K562 (cell line): Measurements from ENCODE around the gene LUC7L. TPM values are rescaled to one million over a fixed set of nuclear protein-coding genes. Genes with fewer than 3 reads are reported as not detected.
A peak's percentile ranks its signal among the peaks of the same experiment; 100 is the strongest.

ENCODE experiments used
- ARID2 ChIP-seq: fragments of 450-650 bp; IDR thresholded peaks from 2 replicates; pipeline ENCODE4 v1.6.1; 2017; ENCODE audit warnings: antibody characterized with exemption, mild to moderate bottlenecking
- C11orf30 ChIP-seq: fragments of 450-650 bp; IDR thresholded peaks from 2 replicates; pipeline ENCODE4 v1.6.1; 2016; ENCODE audit warnings: low read depth, mild to moderate bottlenecking
- CBX1 ChIP-seq: sonication (generic); IDR thresholded peaks from 2 replicates; pipeline ENCODE4 v1.6.1; 2016; ENCODE audit warnings: antibody characterized with exemption, low read depth, mild to moderate bottlenecking
- CEBPB ChIP-seq: fragments of 450-650 bp; IDR thresholded peaks from 2 replicates; pipeline ENCODE4 v1.6.1; 2016; ENCODE audit warnings: missing genetic modification characterization, missing compliant biosample characterization
- CREM ChIP-seq: IDR thresholded peaks from 2 replicates; pipeline ENCODE4 v1.6.1; 2014; ENCODE audit warnings: antibody characterized with exemption, low read depth
- E2F4 ChIP-seq: sonication (generic); formaldehyde crosslinking; IDR thresholded peaks from 2 replicates; pipeline ENCODE4 v1.8.0; 2022; ENCODE audit warnings: mild to moderate bottlenecking, low read depth, missing genetic modification reagents
- EP300 ChIP-seq: IDR thresholded peaks from 2 replicates; pipeline ENCODE4 v1.6.1; 2012; ENCODE audit warnings: low read length, improper control_type of control experiment
- HNRNPUL1 ChIP-seq: fragments of 200-400 bp; formaldehyde crosslinking; IDR thresholded peaks from 2 replicates; pipeline ENCODE4 v1.6.1; 2017; ENCODE audit warnings: low read length
- MCM7 ChIP-seq, 2 experiments: fragments of 450-650 bp; IDR thresholded peaks; 2 replicates each; pipeline ENCODE4 v1.6.1; 2016 to 2018
- POLR2A ChIP-seq: fragments of 450-650 bp; conservative IDR thresholded peaks from 2 replicates; pipeline ENCODE4 v1.6.1; 2016
- RAD21 ChIP-seq, 2 experiments: fragments of 250-450 bp in 1 of 2; fragments of 450-650 bp in 1 of 2; sonication (Bioruptor Pico) in 1 of 2; formaldehyde crosslinking in 1 of 2; IDR thresholded peaks in 1 of 2; conservative IDR thresholded peaks in 1 of 2; 2 replicates each; pipeline versions ENCODE4 v1.4.0 to v1.8.0; 2020 to 2022; ENCODE audit warnings: mild to moderate bottlenecking in 2 of 2, moderate library complexity in 1 of 2
- RBM15 ChIP-seq: fragments of 200-400 bp; formaldehyde crosslinking; IDR thresholded peaks from 2 replicates; pipeline ENCODE4 v1.6.1; 2018; ENCODE audit warnings: mild to moderate bottlenecking, low read length, moderate library complexity; ENCODE audit not compliant: insufficient read depth
- SIX5 ChIP-seq, 2 experiments: IDR thresholded peaks; 2 replicates each; pipeline ENCODE4 v1.6.1; 2011; ENCODE audit warnings: low read length in 2 of 2, borderline replicate concordance in 1 of 2, low read depth in 1 of 2, mild to moderate bottlenecking in 1 of 2, moderate library complexity in 1 of 2; ENCODE audit not compliant: insufficient read depth in 1 of 2
- TAF9B ChIP-seq: fragments of 450-650 bp; IDR thresholded peaks from 2 replicates; pipeline ENCODE4 v1.6.1; 2018; ENCODE audit warnings: mild to moderate bottlenecking; ENCODE audit not compliant: partially characterized antibody
- TCF15 ChIP-seq: fragments of 250-450 bp; sonication (Bioruptor Pico); IDR thresholded peaks from 2 replicates; pipeline ENCODE4 v1.8.0; 2022; ENCODE audit warnings: moderate library complexity, mild to moderate bottlenecking, inconsistent platforms
- THAP12 ChIP-seq: fragments of 250-450 bp; sonication (Bioruptor Pico); IDR thresholded peaks from 2 replicates; pipeline ENCODE4 v1.9.0; 2021; ENCODE audit warnings: mild to moderate bottlenecking, inconsistent platforms
- U2AF1 ChIP-seq: fragments of 200-400 bp; formaldehyde crosslinking; optimal IDR thresholded peaks from 2 replicates; pipeline ENCODE3; 2017; ENCODE audit warnings: mild to moderate bottlenecking, low read depth, low read length, moderate library complexity
- ZHX1 ChIP-seq: fragments of 150-350 bp; conservative IDR thresholded peaks from 2 replicates; pipeline ENCODE4 v1.6.1; 2014; ENCODE audit warnings: low read length
- ZKSCAN1 ChIP-seq: fragments of 150-350 bp; IDR thresholded peaks from 2 replicates; pipeline ENCODE4 v1.6.1; 2016; ENCODE audit warnings: low read depth, low read length
- ZNF239 ChIP-seq: fragments of 250-450 bp; sonication (Bioruptor Pico); IDR thresholded peaks from 2 replicates; pipeline ENCODE4 v1.4.0; 2020; ENCODE audit warnings: mild to moderate bottlenecking
- ZNF79 ChIP-seq: fragments of 250-450 bp; sonication (Bioruptor Pico); IDR thresholded peaks from 2 replicates; pipeline ENCODE4 v1.4.0; 2020; ENCODE audit warnings: low read depth, mild to moderate bottlenecking, moderate library complexity
- polyA plus RNA-seq, 8 experiments: library from polyadenylated mRNA; depleted of rRNA in 4 of 8; stranded (reverse) in 5 of 8; unstranded in 3 of 8; fragments of >200 nt; fragmentation: Nextera tagmentation in 2 of 8; fragmentation: Illumina TruSeq in 1 of 8; extraction: Ambion mirVana in 2 of 8; extraction: Trizol in 1 of 8; gene quantifications; 2 replicates each; pipeline versions ENCODE4 v1.2.1 to v1.2.3, GENCODE V29; 2011 to 2014; ENCODE audit warnings: inconsistent platforms in 1 of 8, missing spikeins in 1 of 8
- total RNA-seq, 7 experiments: library from RNA; depleted of rRNA in 6 of 7; stranded (reverse); fragments of >200 nt in 6 of 7; fragmentation: Illumina TruSeq in 2 of 7; extraction: Trizol in 2 of 7; gene quantifications; 2 replicates each; pipeline versions ENCODE4 v1.2.1 to v1.2.3, GENCODE V29; 2011 to 2021; ENCODE audit warnings: low replicate concordance in 1 of 7
- TF ChIP-seq, protein P1 (sequence below): fragments of 450-650 bp; IDR thresholded peaks from 2 replicates; pipeline ENCODE4 v1.6.1; 2017; ENCODE audit warnings: mild to moderate bottlenecking, moderate library complexity

The LUC7L gene
- total and polyA plus RNA-seq, 9 of the 15 experiments (the other 6 are each of a cell fraction or from before 2014, with no cell fraction given) = 1.7 to 93.3 (median 59.5) TPM

- TF ChIP-seq, protein P1, sequence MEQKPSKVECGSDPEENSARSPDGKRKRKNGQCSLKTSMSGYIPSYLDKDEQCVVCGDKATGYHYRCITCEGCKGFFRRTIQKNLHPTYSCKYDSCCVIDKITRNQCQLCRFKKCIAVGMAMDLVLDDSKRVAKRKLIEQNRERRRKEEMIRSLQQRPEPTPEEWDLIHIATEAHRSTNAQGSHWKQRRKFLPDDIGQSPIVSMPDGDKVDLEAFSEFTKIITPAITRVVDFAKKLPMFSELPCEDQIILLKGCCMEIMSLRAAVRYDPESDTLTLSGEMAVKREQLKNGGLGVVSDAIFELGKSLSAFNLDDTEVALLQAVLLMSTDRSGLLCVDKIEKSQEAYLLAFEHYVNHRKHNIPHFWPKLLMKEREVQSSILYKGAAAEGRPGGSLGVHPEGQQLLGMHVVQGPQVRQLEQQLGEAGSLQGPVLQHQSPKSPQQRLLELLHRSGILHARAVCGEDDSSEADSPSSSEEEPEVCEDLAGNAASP = no peak
- TF ChIP-seq THAP12 (CRISPR knock-in tag) = no peak
- TF ChIP-seq RAD21 (CRISPR knock-in tag; conservative IDR thresholded peaks at IDR 0.05 in 1 of 2, IDR thresholded peaks at IDR 0.05 in 1 of 2) = peak; percentile 90 to 95; a peak in 3 of 4 replicates
- TF ChIP-seq SIX5 (IDR thresholded peaks at IDR 0.05; ENCODE audit: borderline replicate concordance in 1 of 2, insufficient read depth in 1 of 2, low read depth in 1 of 2, low read length in 2 of 2) = no peak
- no peak for TF ChIP-seq RBM15
- TF ChIP-seq MCM7 (IDR thresholded peaks at IDR 0.05) = no peak
- TF ChIP-seq ZNF79 = no peak
- TF ChIP-seq CBX1 = no peak
- no peak for TF ChIP-seq CREM
- peak; percentile 25; the same call in 1 of the 2 replicates for TF ChIP-seq POLR2A
- TF ChIP-seq C11orf30 = no peak
- no peak for TF ChIP-seq U2AF1
- no peak for TF ChIP-seq TAF9B
- TF ChIP-seq ARID2 = peak; percentile 94
- TF ChIP-seq TCF15 (CRISPR knock-in tag) = no peak
- TF ChIP-seq ZNF239 (CRISPR knock-in tag) = no peak
- TF ChIP-seq E2F4 (CRISPR knock-in tag) = no peak
- no peak for TF ChIP-seq EP300
- no peak for TF ChIP-seq CEBPB (tag)
- no peak; the same call in 1 of the 2 replicates for TF ChIP-seq ZHX1
- TF ChIP-seq ZKSCAN1 = no peak
- no peak for TF ChIP-seq HNRNPUL1
These were observed 47.7 kb downstream of the LUC7L start (continued) for GRCh38 chr16:181565-182021.
